IMR-90 (cell line): ENCODE data around the gene CYBRD1. TPM values are rescaled to one million over a fixed set of nuclear protein-coding genes. Genes with fewer than 3 reads are reported as not detected.

Experiments used
- ATAC-seq: fragments of 200-7000 bp; cut with Tn5 transposase; 2 replicates; pipeline ENCODE4 v1.9.1; 2020; ENCODE audit warnings: low read depth, mild to moderate bottlenecking, moderate library complexity
- BruUV-seq: library from RNA; stranded (reverse); fragments of 400-500 nt; replicated peaks from 2 replicates; lab custom pipeline; 2021; lab: Mats Ljungman, UMichigan
- CTCF ChIA-PET: fragments of 300-600 bp; formaldehyde crosslinking; extraction: SDS; loops from one replicate; lab custom pipeline; 2021; ENCODE audit warnings: antibody characterized with exemption; lab: Yijun Ruan, JAX
- POLR2A ChIA-PET: fragments of 300-600 bp; sonication (Branson Sonifier 250); formaldehyde crosslinking; loops from one replicate; lab custom pipeline; 2022; ENCODE audit warnings: antibody characterized with exemption; ENCODE audit not compliant: unreplicated experiment; lab: Charles Lee
- DNase-seq: peaks from one replicate; pipeline ENCODE4 v3.0.0; 2013
- H2AFZ ChIP-seq: replicated peaks from 2 replicates; pipeline ENCODE3; 2013; ENCODE audit warnings: low read length, mild to moderate bottlenecking; ENCODE audit not compliant: poor library complexity
- H2AK5ac ChIP-seq: 2 replicates; pipeline ENCODE4 v1.6.1; 2013; ENCODE audit warnings: low read depth, low read length, inconsistent platforms
- H2AK9ac ChIP-seq: replicated peaks from 2 replicates; pipeline ENCODE3; 2013; ENCODE audit warnings: mild to moderate bottlenecking, low read depth, low read length, moderate library complexity; ENCODE audit not compliant: poor library complexity
- H2BK120ac ChIP-seq: 2 replicates; pipeline ENCODE4 v1.6.1; 2013; ENCODE audit warnings: low read depth, low read length, inconsistent platforms
- H2BK15ac ChIP-seq: 3 replicates; pipeline ENCODE4 v1.6.1; 2013; ENCODE audit warnings: low read depth, low read length, inconsistent platforms
- H2BK20ac ChIP-seq: 2 replicates; pipeline ENCODE4 v1.6.1; 2013; ENCODE audit warnings: low read depth, mild to moderate bottlenecking, inconsistent platforms, low read length, moderate library complexity
- H2BK5ac ChIP-seq: 2 replicates; pipeline ENCODE4 v1.6.1; 2013; ENCODE audit warnings: mild to moderate bottlenecking, low read depth, low read length, inconsistent platforms; ENCODE audit not compliant: poor library complexity, severe bottlenecking
- H3K14ac ChIP-seq: replicated peaks from 2 replicates; pipeline ENCODE4 v1.6.1; 2013; ENCODE audit warnings: low read depth, low read length, inconsistent platforms
- H3K18ac ChIP-seq: 2 replicates; pipeline ENCODE4 v1.6.1; 2013; ENCODE audit warnings: low read depth, low read length, control low read depth
- H3K23ac ChIP-seq: 2 replicates; pipeline ENCODE4 v1.6.1; 2013; ENCODE audit warnings: low read depth, low read length, inconsistent platforms
- H3K27ac ChIP-seq: 2 replicates; pipeline ENCODE4 v1.5.1; 2013; ENCODE audit warnings: mild to moderate bottlenecking, control low read depth, low read length; ENCODE audit not compliant: insufficient read depth
- H3K27me3 ChIP-seq: 2 replicates; pipeline ENCODE4 v1.6.1; 2013; ENCODE audit warnings: low read length; ENCODE audit not compliant: control insufficient read depth, insufficient read depth
- H3K36me3 ChIP-seq: 2 replicates; pipeline ENCODE4 v1.6.1; 2013; ENCODE audit warnings: low read length, mixed read lengths; ENCODE audit not compliant: control insufficient read depth, insufficient read depth
- H3K4ac ChIP-seq: 2 replicates; pipeline ENCODE4 v1.6.1; 2013; ENCODE audit warnings: low read depth, low read length, inconsistent platforms
- H3K4me1 ChIP-seq: 2 replicates; pipeline ENCODE4 v1.6.1; 2013; ENCODE audit warnings: low read length, mixed read lengths; ENCODE audit not compliant: control insufficient read depth, insufficient read depth
- H3K4me2 ChIP-seq: 2 replicates; pipeline ENCODE4 v1.6.1; 2013; ENCODE audit warnings: low read depth, mild to moderate bottlenecking, control low read depth, low read length, moderate library complexity
- H3K4me3 ChIP-seq: 2 replicates; pipeline ENCODE4 v1.5.1; 2013; ENCODE audit warnings: low read depth, mild to moderate bottlenecking, control low read depth, low read length, moderate library complexity; ENCODE audit not compliant: insufficient read depth
- H3K56ac ChIP-seq: 2 replicates; pipeline ENCODE4 v1.6.1; 2013; ENCODE audit warnings: low read length, inconsistent platforms; ENCODE audit not compliant: insufficient read depth; ENCODE audit errors: extremely low read depth
- H3K79me1 ChIP-seq, 2 experiments: 2 replicates each; pipeline ENCODE4 v1.6.1; 2013; ENCODE audit warnings: low read length in 2 of 2, inconsistent platforms in 1 of 2, low read depth in 1 of 2
- H3K9ac ChIP-seq: 2 replicates; pipeline ENCODE4 v1.6.1; 2013; ENCODE audit warnings: low read depth, low read length, control low read depth
- H3K9me1 ChIP-seq: 2 replicates; pipeline ENCODE4 v1.6.1; 2013; ENCODE audit warnings: low read length, inconsistent platforms; ENCODE audit not compliant: insufficient read depth
- H3K9me3 ChIP-seq: 2 replicates; pipeline ENCODE4 v1.6.1; 2013; ENCODE audit warnings: low read length; ENCODE audit not compliant: control insufficient read depth, insufficient read depth
- H4K20me1 ChIP-seq: 2 replicates; pipeline ENCODE4 v1.6.1; 2013; ENCODE audit warnings: low read length, inconsistent platforms; ENCODE audit not compliant: insufficient read depth
- H4K5ac ChIP-seq: 2 replicates; pipeline ENCODE4 v1.6.1; 2013; ENCODE audit warnings: mild to moderate bottlenecking, low read depth, low read length, control low read depth
- H4K8ac ChIP-seq, 2 experiments: 2 replicates each; pipeline ENCODE4 v1.6.1; 2013; ENCODE audit warnings: low read depth in 2 of 2, low read length in 2 of 2, control low read depth in 1 of 2, inconsistent platforms in 1 of 2
- H4K91ac ChIP-seq: 2 replicates; pipeline ENCODE4 v1.6.1; 2013; ENCODE audit warnings: low read depth, low read length, inconsistent platforms; ENCODE audit not compliant: insufficient read depth
- CEBPB ChIP-seq: IDR thresholded peaks from 2 replicates; pipeline ENCODE4 v1.6.1; 2012; ENCODE audit warnings: low read depth, low read length, improper control_type of control experiment
- CHD1 ChIP-seq: IDR thresholded peaks from 2 replicates; pipeline ENCODE4 v1.6.1; 2012; ENCODE audit warnings: low read depth, low read length, improper control_type of control experiment
- MAFK ChIP-seq: IDR thresholded peaks from 2 replicates; pipeline ENCODE4 v1.6.1; 2012; ENCODE audit warnings: low read depth, low read length, improper control_type of control experiment
- MAZ ChIP-seq: IDR thresholded peaks from 2 replicates; pipeline ENCODE4 v1.6.1; 2012; ENCODE audit warnings: low read depth, mild to moderate bottlenecking, low read length, improper control_type of control experiment, moderate library complexity, borderline replicate concordance
- MXI1 ChIP-seq: IDR thresholded peaks from 2 replicates; pipeline ENCODE4 v1.6.1; 2012; ENCODE audit warnings: low read depth, mild to moderate bottlenecking, low read length, moderate library complexity, borderline replicate concordance
- NFE2L2 ChIP-seq: fragments of 150-350 bp; IDR thresholded peaks from 2 replicates; pipeline ENCODE4 v1.6.1; 2016; ENCODE audit warnings: low read depth, mild to moderate bottlenecking, low read length
- POLR2A ChIP-seq: IDR thresholded peaks from 2 replicates; pipeline ENCODE4 v1.6.1; 2012; ENCODE audit warnings: mild to moderate bottlenecking, low read depth, low read length
- RAD21 ChIP-seq: IDR thresholded peaks from 2 replicates; pipeline ENCODE4 v1.6.1; 2012; ENCODE audit warnings: low read length, improper control_type of control experiment
- RCOR1 ChIP-seq: IDR thresholded peaks from 2 replicates; pipeline ENCODE4 v1.6.1; 2012; ENCODE audit warnings: mild to moderate bottlenecking, low read length, improper control_type of control experiment; ENCODE audit not compliant: insufficient replicate concordance
- RFX5 ChIP-seq: IDR thresholded peaks from 2 replicates; pipeline ENCODE4 v1.8.0; 2012; ENCODE audit warnings: low read depth, mild to moderate bottlenecking, low read length, moderate library complexity
- SMC3 ChIP-seq: fragments of 150-350 bp; IDR thresholded peaks from 2 replicates; pipeline ENCODE4 v1.6.1; 2016; ENCODE audit warnings: low read depth, mild to moderate bottlenecking, antibody characterized with exemption, low read length, moderate library complexity
- WGBS, 2 experiments: methylation state at CpG; one replicate each; pipeline versions ENCODE4 v1.1.5 to v1.1.7; 2013; ENCODE audit warnings: missing lambda C conversion rate in 2 of 2; ENCODE audit not compliant: insufficient read length in 1 of 2; ENCODE audit errors: extremely low coverage in 2 of 2; 5-methylcytosine and 5-hydroxymethylcytosine counted together
- dilution Hi-C: fragments of 300-500 bp; cut with HindIII; formaldehyde crosslinking; loops from one replicate; pipeline ENCODE4 v1.14.3; 2018; ENCODE audit warnings: low sequenced_read_pairs; ENCODE audit not compliant: unreplicated experiment
- in situ Hi-C: fragments of 300-500 bp; cut with MboI; formaldehyde crosslinking; loops from 3 replicates; pipeline ENCODE4 v1.14.3; 2019; ENCODE audit warnings: low sequenced_read_pairs, inconsistent platforms, mixed read lengths
- intact Hi-C: fragments of 100-400 bp; cut with micrococcal nuclease; formaldehyde crosslinking; loops from 2 replicates; pipeline ENCODE4 v1.10.0; 2022
- polyA plus RNA-seq, 3 experiments: library from polyadenylated mRNA; depleted of rRNA; stranded (reverse); fragments of >200 nt; gene quantifications; 2 replicates each; pipeline ENCODE4 v1.2.3, GENCODE V29; 2012; ENCODE audit warnings: low replicate concordance in 1 of 3
- total RNA-seq: library from RNA; depleted of rRNA; stranded (reverse); fragments of >200 nt; gene quantifications from 2 replicates; pipeline ENCODE4 v1.2.3, GENCODE V29; 2012
- TF ChIP-seq, protein P1 (sequence below): fragments of 150-350 bp; IDR thresholded peaks from 2 replicates; pipeline ENCODE4 v1.6.1; 2017; ENCODE audit warnings: mild to moderate bottlenecking, antibody characterized with exemption, low read length, low read depth

CYBRD1 gene
- total and polyA plus RNA-seq, 2 of the 4 experiments (the other 2 are of a cell fraction) = 53.2 to 103 TPM

DNA sequence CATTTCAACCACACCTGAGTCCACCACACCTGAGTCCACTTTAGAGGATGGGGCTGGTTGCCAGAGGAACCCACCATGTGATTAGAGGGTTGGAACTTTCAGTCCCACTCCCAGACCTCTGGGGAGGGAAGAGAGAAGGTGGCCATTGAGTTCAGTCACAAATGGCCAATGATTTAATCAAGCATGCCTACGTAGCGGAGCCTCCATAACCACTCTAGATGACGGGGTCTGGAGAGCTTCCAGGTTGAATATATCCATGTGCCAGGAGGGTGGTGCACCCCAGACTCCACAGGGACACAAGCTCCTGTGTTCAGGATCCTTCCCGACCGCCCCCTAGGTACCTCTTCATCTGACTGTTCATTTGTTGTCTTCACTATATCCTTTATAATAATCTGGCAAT, 53.3 kb downstream of the CYBRD1 start (continued):
- TF ChIP-seq RCOR1 (no peak), RAD21 (no peak)

DNA sequence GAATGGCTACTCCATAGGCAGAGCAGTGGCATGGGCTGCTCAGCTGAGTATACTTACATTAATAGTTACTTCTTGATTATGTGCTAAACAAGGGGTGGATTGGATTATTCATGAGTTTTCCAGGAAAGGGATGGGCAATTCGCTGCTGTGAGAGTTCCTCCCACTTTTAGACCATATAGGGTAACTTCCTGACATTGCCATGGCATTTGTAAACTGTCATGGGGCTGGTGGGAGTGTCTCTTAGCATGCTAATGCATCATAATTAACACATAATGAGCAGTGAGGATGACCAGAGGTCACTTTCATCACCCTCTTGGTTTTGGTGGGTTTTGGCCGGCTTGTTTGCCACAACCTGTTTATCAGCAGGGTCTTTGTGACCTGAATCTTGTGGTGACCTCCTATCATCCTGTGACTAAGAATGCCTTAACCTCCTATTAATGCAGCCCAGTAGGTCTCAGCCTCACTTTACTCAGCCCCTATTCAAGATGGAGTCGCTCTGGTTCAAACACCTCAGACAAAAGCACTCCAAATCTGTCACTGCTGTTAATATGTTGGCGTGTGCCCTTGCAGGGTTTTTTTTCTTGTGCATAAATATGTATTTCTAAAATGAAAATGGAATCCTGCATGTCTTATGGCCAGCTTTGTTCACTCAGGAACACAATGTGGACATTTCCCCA, 56.0 kb downstream of the CYBRD1 start:
- Histone ChIP-seq H3K27me3 (no peaks in the 10 kb centered on the region), H3K9me1 (no peaks in the 10 kb centered on the region), H3K4ac (no peak overlapping the region), H4K5ac (no peak overlapping the region), H2BK5ac (no peak overlapping the region), H3K4me1 (no peaks in the 10 kb centered on the region), H3K79me1 (no peaks in the 10 kb centered on the region), H3K18ac (no peak overlapping the region), H4K8ac (no peak overlapping the region), H3K14ac (no peak overlapping the region), H4K91ac (no peak overlapping the region), H3K23ac (no peak overlapping the region), H2AK5ac (no peak overlapping the region), H3K4me3 (no peak overlapping the region), H2AFZ (no peak overlapping the region), H3K36me3 (no peaks in the 10 kb centered on the region), H3K9ac (no peak overlapping the region), H2BK15ac (no peak overlapping the region), H3K9me3 (no peaks in the 10 kb centered on the region), H3K4me2 (no peak overlapping the region), H2BK120ac (no peak overlapping the region), H3K56ac (no peak overlapping the region), H4K20me1 (no peaks in the 10 kb centered on the region), H3K27ac (no peak overlapping the region), H2BK20ac (no peak overlapping the region), H2AK9ac (no peak overlapping the region)
- 100% methylated on average over 1 of the region's 4 CpGs; no CpG with 5 or more reads in 1 of the 2 experiments for WGBS, 2 experiments
- no peak for DNase-seq
- BruUV-seq = no TSS peak
- TF ChIP-seq POLR2A (no peak), CEBPB (no peak), MAFK (no peak), SMC3 (no peak), CHD1 (no peak), RAD21 (no peak), RCOR1 (no peak), NFE2L2 (no peak), MAZ (no peak), RFX5 (no peak), MXI1 (no peak)
- TF ChIP-seq, protein P1, sequence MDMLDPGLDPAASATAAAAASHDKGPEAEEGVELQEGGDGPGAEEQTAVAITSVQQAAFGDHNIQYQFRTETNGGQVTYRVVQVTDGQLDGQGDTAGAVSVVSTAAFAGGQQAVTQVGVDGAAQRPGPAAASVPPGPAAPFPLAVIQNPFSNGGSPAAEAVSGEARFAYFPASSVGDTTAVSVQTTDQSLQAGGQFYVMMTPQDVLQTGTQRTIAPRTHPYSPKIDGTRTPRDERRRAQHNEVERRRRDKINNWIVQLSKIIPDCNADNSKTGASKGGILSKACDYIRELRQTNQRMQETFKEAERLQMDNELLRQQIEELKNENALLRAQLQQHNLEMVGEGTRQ = no peak
- ChIA-PET CTCF (interaction anchor here (0.7 kb wide), 1 partner anchor 1809 kb away, joined by 3 read pairs; no protein-coding TSS in a partner anchor), POLR2A (no interaction called here)
- dilution Hi-C loops = no loop called here
- intact Hi-C loops = no loop called here
- no peak for ATAC-seq
- in situ Hi-C loops = loop anchor here (10.0 kb wide), 1 partner anchor 887 kb away; no protein-coding TSS in a partner anchor
